ENCODE data around the gene GLRX5.

GLRX5 gene

DNA sequence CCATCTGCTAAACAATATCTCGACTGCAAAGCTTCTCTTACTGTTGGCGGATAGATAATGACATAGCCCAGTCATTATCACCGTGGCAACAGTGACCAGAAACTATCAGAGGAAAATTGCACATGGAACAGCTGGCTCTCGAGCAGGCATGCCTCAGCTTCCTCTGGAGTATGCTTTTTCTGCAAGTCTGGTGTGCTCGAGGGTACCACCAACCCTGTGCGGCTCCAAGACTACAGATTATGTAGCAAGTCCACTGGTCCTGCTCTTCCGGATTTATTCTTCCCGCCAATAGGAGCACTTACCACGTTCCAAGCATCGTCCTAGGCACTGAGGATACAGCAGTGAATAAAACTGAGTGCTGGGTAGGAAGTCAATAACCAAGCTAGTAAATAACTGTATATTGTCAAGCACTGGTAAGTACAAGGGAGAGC is 1.4 kb upstream of the GLRX5 start:
- DNase-seq (ENCODE audit: low read depth in 3 of 3), result no peak

DNA sequence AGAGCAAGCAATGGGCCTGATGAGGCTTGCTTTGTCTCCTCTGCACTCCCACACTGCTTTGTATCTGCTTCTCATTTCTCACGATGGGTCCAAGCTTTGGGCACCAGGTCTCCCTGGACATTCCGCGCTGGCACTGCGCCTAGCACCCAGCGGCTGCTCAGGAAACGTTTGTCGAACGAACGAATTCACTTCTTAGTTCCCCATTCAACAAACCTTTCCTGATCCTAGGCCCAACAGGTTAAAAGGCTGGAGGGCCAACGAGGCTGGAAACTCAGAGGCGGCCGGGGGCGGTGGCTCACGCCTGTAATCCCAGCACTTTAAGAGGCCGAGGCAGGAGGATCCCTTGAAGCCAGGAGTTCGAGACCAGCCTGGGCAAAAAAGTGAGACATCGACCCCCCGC is 1.0 kb upstream of the GLRX5 start:
- DNase-seq (ENCODE audit: low read depth in 3 of 3), result no peak

DNA sequence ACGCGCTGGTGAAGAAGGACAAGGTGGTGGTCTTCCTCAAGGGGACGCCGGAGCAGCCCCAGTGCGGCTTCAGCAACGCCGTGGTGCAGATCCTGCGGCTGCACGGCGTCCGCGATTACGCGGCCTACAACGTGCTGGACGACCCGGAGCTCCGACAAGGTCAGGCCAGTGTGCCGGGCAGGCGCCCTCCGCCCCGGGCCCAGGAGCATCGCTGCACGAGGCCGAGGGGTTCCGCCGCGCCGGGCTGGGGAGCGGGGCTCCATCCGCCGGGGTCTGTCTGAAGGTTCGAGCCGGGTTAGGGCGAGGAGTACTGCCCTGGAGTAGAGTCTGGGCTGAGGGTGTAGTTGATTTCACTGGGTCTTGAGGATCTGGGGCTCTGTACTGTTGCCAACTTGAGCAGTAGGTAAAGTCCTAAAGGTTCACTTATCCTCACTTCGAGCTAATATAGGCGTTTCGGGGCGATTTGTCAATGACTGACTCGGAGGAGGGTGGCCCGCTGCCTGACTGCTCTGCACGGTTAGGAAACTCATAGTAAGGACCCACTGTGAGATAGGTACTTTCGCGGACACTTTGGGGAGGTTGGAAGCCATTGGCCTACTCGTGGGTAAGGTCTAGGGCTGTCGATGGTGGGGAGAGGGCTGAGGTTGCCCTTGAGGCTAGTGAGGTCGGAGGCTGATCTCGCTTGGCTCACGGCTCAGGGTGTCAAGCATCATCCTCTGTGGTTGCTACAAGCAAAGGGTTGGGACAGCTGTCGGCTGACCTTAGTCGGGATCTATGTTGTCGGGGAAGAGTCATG is 574 bp downstream of the GLRX5 start:
- no peak for DNase-seq (ENCODE audit: low read depth in 3 of 3)

DNA sequence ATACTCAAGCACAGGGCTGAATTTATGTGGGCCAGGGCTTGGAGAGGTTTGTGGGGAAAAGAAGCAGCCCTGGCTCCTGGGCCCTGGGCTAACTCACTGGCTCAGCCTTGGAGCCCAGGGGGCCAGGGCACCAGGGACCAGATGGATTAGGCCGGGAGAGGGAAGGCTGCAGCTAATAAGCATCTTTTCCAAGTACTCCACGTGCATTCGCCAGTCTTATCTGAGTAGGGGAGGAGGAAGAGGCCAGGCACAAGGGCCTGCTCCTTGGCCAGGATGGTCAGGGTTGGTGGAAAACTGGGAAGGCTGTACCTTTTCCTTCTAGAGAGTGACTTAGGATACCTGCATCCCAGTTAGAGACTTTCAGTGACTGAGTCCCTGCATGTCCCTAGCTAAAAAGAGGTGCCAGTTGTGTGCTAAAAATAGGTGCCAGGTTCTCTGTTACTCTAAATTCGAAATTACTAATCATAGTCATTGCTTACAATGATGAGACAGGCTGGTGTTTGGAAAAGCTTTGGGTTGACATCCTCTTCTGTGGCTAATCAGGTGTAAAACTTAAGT is 1.3 kb downstream of the GLRX5 start:
- DNase-seq (ENCODE audit: low read depth in 3 of 3), result no peak

DNA sequence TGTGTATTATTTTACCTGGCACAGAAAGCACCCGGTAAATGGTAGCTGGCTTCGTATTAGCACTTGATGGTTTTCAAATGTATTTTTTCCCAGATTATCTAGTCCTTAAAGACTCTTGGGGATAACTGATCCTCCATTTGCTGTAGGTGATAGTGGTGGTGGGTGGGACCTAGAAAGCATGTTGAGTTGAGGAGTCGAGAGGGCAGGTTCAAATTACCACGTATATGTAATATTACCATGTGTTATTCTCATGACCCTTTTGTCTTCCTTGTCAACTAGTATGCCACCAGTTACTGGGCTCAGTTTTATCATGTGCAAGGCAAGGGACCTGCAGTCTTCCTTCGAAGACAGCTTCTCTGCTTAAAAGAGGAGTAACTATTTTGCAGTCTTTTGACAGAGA is 1.8 kb downstream of the GLRX5 start:
- no peak for DNase-seq (ENCODE audit: low read depth in 3 of 3)

DNA sequence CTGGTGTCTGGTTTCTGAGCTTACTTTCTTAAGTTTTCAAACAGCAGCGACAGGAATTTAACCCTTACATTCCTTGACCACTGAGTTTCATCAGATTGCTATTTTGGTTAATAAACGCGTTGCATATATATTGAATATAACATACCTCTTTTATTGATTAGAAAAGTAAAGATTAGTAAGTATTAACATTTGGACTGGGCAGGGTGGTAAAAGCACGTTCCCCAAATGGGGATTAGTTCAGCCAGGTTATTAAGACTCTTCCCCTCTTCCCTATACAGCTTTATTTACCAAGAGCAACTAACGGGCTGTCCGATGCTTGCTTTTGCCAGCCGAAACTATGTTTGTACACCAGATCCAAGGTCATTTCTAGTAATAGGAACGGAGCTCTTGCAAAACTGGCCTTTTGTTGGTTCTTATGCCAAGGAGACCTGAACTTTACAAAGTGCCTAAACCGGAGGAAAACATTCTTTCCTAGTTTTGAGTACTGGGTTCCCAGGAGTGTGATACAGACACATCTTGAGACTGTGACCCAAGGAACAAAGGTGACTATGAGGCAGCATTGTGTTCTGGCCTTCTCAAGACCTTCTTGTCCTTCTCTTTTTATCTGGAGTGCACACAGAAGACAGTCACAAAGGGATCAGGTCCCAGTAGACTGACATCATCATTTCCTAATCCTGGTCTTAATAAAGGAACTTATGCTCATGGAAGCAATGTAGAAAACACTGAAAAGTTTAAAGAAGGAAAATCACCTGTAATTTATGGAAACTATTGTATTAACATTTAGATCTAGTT is 2.6 kb downstream of the GLRX5 start:
- no peak for DNase-seq (ENCODE audit: low read depth in 3 of 3)

DNA sequence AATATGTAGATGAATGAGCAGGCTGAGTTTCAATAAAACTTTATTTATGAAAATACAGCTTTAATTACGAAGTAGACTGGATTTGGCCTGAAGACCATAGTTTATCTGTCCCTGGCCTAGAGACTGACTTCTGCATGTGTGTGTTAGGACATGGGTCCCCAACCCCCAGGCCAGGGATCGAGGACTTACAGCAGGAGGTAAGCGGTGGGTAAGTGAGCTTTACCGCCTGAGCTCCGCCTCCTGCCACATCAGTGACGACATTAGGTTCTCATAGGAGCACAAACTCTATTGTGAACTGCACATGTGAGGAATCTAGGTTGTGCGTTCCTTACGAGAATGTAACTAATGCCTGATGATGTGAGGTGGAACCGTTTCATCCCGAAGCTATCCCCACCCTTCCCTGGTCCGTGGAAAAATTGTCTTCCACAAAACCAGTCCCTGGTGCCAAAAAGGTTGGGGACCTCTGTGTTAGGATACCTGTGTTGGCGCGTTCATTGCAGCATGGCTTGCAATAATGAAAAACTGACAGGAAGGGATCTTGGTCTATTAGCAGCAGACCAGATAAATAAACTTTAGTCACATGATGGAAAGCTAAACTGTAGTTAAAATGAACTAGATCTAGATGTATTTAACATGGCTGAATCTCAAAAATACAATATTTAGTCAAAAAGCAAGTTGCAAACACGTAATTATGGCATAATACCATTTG is 4.1 kb downstream of the GLRX5 start:
- DNase-seq (ENCODE audit: low read depth in 3 of 3), result no peak

DNA sequence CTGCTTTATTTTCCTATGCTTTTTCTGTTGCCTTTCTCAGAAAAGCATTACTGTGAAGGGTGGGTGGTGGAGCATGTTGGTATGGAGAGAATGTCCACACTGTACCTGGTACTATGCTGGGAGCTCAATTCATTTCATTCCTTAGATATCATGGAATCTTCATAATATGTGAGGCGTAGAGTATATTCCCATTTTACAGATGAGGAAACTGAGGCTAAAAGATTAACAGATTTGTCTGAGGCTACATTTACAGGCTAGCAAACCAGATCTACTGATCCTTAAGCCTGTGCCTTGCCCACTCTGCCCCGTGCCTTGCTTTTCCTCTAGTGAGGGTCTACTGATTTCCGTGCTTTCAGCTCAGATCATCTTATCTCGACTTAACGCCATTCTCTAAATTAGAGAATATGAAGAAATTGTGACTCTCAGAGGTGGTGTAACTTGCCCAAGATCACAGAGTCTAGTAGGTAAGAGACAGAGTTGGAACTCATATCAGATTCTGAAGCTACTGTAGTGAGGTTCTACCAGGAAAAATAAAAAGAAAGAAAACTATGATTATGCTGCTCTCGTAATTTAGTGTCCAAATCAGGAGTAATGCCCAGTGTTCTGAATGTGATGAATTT is 5.5 kb downstream of the GLRX5 start:
- DNase-seq (ENCODE audit: low read depth in 3 of 3), result no peak

DNA sequence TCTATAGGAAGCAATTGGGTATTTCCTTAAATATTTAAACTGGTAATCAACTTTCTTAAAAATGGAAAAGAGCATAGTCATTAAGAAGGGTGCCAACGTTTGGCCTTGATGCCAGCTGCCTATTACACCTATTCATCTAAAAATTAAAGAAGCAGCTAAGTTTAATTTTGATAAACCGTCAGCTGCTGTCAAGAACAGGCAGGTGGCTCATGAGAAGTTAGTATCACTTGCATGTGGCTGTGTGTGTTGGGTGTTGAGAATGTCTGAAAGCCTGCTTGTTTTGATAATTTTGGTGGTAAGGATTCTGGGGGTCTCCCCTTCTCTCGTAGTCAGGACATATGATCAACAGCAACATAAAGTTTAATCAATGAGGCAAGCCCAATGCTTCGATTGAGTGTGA is 6.5 kb downstream of the GLRX5 start:
- no peak for DNase-seq (ENCODE audit: low read depth in 3 of 3)

DNA sequence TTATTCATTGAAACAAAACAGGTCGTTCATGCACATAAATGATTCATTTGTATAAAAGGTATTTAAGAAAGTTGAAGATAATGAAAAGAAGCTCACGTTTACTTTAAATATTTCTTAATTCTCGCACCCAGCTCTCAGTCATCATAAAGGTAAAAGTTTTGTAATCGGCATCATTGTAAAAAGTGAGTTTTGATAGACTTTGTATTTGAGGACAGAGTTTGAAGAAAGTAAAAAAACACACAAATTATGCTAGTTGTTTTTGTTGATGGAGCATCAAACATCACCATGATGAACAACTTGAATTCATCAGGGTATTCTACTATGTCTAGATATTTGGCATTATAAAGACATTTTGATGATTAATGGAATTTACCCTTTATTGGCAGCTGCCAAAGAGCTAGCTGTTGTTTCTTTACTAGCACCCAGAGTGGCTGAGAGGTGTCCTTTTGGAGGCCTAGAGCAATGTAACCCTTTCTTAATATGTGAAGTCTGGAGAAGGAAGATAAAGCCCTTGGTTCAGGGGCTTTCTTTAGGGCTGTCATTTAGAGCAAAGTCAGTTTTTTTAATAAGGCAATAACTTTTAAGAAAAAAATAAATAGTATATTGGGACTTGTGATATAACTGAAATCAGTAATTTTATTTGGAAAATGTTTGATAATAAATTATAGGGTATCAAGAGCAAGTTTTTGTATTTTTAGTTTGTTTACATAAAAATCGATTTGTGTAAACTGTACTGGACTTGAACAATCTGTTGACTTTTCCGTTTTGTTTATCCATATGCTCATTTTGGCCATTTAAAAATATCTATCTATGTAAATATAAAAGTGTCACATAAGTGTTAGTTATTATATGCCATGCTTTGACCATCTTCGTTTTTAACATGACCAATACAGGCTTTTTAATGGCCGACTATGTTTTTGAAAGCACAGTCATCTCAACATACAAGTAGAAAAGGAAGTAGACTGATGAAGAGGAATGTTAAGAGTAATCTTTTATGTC is 7.4 kb downstream of the GLRX5 start:
- DNase-seq (ENCODE audit: low read depth in 3 of 3), result no peak

DNA sequence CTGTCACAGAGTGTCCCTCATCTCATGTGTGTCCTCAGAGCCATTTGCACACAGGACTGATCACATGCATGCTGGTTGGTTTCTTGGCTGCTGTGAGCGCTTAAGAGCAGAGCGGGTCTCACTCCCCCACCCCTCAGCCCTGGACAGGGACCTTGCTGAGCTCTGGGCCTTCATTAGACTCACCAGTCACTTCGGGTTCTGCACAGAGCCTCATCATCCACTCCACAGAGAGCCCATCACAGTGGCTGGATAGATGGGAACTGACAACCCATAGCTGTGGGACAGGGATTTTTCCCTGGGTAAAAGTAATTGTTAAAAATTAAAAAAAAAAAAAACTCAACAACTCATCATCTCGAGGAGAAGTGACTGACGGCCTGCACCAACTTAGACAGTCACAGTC is 8.2 kb downstream of the GLRX5 start:
- DNase-seq (ENCODE audit: low read depth in 3 of 3), result no peak

DNA sequence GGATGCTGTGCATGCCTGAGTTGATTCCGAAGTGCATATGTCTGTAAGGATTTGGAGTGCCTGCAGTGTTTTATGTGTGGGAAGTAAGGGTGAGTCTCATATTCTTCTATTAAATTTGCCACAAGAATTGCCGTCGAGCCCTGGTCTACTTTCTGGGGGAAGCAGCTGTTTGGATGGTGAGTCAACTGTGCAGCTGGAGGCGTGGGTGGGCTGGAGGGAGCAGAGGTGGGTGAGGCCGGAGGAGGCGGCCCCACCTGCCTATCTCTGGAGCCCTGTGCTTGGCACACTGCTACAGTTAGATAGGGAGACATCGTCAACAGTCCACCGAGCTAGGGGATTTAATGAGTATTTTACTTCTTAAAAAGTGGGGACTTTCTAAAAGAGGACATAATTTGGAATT is 9.7 kb downstream of the GLRX5 start:
- no peak for DNase-seq (ENCODE audit: low read depth in 3 of 3)

DNA sequence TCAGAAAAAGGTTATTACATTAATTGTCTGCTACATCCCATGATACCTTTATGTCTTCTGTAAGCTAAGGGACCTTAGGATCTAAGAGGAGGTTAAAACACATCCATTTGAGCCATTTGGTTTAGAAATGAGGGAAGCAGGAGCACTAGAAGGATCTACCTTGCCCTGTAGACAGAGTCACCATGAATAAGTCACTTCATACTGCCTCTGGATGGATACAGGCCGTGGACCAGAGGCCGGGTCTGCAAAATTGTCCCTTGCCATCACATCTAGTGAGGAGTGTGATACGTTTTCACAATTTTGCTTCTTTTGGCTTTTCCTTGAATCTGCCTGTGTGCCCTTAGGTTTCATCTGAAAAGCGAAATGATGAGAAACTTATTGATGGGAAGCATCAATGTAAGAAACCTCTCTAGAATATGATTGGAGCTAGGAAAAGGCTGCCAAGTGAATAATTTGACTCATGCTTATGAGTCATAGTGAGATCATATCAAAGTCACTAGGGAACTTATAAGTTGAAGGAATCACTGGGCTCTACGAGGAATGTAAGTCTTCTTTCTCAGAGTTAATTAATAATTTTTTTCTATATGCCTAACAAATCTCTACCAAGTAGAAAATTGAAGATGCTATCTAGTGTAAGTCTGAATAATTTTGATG is 10.8 kb downstream of the GLRX5 start:
- DNase-seq (ENCODE audit: low read depth in 3 of 3), result no peak

DNA sequence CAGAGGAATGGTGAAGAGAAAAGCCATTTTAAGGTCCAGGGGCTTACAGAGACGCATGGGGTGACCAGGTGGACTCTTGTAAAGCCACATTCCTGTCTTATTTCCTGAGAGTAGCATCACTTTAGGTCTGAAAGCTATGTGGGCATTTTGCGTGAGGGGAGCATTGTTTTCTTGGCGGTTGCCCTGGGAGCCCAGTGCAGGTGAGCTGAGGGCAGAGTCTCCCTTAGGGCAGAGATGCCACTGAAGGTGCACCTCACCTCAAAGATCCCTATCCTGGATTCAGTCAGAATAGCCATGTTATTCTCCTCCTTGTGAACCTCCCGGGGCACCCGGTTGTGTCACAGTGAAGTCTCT is 12.4 kb downstream of the GLRX5 start:
- no peak for DNase-seq (ENCODE audit: low read depth in 3 of 3)

DNA sequence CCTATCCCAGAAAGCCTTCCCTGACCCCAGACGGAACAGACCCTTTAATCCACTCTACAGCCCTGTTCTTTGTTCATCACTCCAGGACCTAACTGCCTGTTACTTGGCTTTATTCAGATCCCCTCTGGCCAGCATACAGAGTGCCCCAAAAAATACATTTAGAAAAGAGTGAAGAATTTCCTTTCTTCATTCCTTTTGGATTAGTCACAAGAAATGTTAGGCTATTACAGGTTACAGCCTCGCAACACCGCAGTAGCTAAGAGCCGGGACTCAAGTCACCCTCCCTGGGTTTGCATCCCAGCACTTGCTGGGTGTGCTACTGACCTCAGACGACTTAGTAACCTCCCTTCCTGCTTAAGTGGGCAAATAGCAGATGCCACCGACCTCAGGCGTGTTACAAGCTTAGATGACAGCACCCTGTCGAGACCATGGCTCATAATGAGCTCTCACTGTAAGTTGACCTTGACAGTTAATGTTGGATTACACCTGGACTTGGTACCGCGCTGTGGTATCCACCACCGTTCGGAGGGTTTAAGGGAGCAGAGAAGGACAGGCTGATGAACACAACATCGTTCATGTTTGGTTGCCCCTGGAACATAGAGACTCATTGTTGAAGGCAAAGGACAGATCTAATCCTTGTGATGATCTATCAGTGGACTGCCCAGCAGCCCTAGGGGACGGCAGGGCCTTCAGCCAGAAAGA is 12.9 kb downstream of the GLRX5 start:
- no peak for DNase-seq (ENCODE audit: low read depth in 3 of 3)

DNA sequence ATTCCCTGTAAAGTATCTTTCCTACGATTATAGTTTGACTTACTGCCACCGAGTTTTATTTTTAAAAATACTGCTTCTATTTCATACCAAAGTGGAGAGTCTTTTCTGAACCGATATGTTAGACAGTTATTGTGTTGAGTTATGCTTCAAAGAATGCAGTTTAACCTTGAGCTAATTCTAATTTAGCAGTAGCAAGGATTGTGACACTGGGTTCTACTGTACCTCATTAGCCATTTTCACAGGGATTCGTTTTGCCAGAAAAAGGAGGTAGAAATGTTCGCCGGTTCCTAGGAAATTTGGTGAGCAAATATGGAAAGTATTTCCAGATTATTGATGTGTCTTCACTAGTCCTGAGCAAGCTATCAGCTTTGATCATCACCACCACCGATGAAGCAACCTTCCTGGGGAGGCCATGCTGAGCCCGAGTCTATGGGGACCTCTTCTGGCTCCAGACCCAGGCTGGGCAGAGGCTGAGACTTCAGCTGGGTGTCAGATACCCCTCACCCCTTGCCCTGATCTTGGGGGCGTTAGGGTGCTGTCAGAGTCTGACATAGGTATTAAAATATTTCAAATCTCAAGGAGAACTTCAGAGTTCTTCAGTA is 13.6 kb downstream of the GLRX5 start:
- DNase-seq (ENCODE audit: low read depth in 3 of 3), result no peak

DNA sequence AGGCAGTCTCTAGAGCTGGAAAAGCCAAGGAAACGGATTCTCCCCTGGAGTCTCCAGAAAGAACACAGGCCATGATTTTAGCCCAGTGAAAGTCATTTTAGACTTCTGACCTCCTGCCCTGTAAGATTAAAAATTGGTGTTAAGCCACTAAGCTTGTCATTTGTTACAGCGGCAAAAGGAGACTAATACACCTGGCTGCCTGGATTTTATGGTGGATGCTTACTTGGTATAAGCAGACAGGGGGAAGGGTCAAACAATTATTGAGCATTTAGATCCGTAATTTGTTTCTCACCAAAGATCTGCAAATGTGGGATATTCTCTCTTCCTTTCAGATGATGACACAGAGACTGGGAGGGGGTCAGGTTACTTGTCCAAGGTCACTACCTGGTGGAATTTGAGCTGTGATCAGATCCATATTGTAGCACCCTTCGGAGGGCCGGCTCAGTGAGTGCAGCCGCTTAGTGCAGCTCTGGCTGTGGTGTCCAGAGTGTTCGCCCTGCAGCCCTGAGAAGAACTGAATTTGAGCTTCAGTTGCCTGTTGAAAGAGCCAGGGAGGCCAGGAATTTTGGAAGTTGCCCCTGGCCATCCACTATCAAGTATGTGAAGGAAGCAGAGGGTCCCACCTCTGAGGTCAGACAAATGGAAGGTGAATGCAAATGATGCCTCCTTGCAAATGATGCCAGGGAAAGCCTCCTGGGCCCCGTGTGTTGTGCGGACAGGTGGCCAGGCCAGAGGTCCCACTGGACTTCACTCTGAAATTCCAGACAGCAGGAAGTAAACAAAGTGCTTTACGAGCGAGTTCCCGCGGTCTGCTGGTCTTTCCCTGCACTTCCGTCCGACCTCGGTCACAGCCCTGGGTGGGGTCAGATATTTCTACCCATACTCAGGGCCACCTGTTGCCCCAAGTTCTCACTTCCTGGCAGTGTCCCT is 15.1 kb downstream of the GLRX5 start:
- no peak for DNase-seq (ENCODE audit: low read depth in 3 of 3)

DNA sequence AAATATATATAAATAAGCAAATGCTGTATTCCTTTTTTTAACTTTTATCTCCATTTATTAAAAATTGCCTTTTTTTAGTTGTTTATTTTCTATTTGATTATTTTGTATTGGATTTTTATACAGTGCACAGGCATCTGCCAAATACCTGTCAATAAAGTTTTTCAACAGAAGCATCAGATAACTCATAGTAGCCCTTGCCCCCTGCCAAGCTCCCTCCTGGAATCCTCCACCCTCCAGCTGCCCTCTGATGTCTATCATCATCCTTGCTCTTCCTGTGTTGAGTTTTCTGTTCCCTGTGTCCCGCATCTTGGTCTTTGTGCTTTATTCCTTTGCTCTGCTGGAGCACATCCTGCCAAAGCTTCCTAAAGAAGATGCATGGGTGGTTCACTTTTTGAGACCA is 16.6 kb downstream of the GLRX5 start:
- no peak for DNase-seq (ENCODE audit: low read depth in 3 of 3)
